ENCODE results near the gene DCXR. TPM values are rescaled to one million over a fixed set of nuclear protein-coding genes. Genes with fewer than 3 reads are reported as not detected.
A peak's percentile ranks its signal among the peaks of the same experiment; 100 is the strongest.

Gene DCXR
- total and polyA plus RNA-seq, 2 of the 4 experiments (the other 2 are of a cell fraction) = 36.6 to 139 TPM

- peak; percentile 35 for ATAC-seq (ENCODE audit: low read depth)
- H2AK9ac ChIP-seq (replicated peaks; ENCODE audit: low read depth, low read length, poor library complexity) = peak overlapping the region; percentile 100
- H3K56ac ChIP-seq (ENCODE audit: extremely low read depth, insufficient read depth, low read length) = no peak overlapping the region
- peaks cover 7% of the 10 kb centered on the region for H3K9me1 ChIP-seq (ENCODE audit: insufficient read depth, low read length)
- H3K9ac ChIP-seq (ENCODE audit: low read depth, low read length) = peak overlapping the region; percentile 65
- H4K20me1 ChIP-seq (ENCODE audit: insufficient read depth, low read length) = peaks cover 7% of the 10 kb centered on the region
- H2AK5ac ChIP-seq (ENCODE audit: low read depth, low read length) = peak overlapping the region; percentile 96
- peak overlapping the region; percentile 71 to 91; a peak in 3 of 4 replicates for H4K8ac ChIP-seq (ENCODE audit: low read depth in 2 of 2, low read length in 2 of 2)
- POLR2A ChIA-PET (ENCODE audit: unreplicated experiment) = interaction anchor here (0.8 kb wide), 1 partner anchor 9 kb away, joined by 3 read pairs; no protein-coding TSS in a partner anchor
- no peaks in the 10 kb centered on the region for H3K9me3 ChIP-seq (ENCODE audit: control insufficient read depth, insufficient read depth, low read length)
- no peak for DNase-seq
- dilution Hi-C loops (cut with HindIII; ENCODE audit: low sequenced_read_pairs, unreplicated experiment) = no loop called here
- WGBS, 2 experiments (ENCODE audit: extremely low coverage in 2 of 2, insufficient read length in 1 of 2) = 11% methylated on average over 42 of the region's 79 CpGs; no CpG with 5 or more reads in 1 of the 2 experiments
- peak overlapping the region; percentile 91 for H3K4me2 ChIP-seq (ENCODE audit: low read depth, low read length)
- H2BK15ac ChIP-seq (ENCODE audit: low read depth, low read length) = no peak overlapping the region
- no peaks in the 10 kb centered on the region for H3K27me3 ChIP-seq (ENCODE audit: control insufficient read depth, insufficient read depth, low read length)
- peak overlapping the region; percentile 63 for H2BK5ac ChIP-seq (ENCODE audit: low read depth, low read length, poor library complexity, severe bottlenecking)
- H3K79me1 ChIP-seq (ENCODE audit: low read depth in 1 of 2, low read length in 2 of 2) = peaks cover 16 to 45% of the 10 kb centered on the region in 2 experiments
- H2AFZ ChIP-seq (replicated peaks; ENCODE audit: low read length, poor library complexity) = peak overlapping the region; percentile 91
- H4K5ac ChIP-seq (ENCODE audit: low read depth, low read length) = peak overlapping the region; percentile 81
- H3K36me3 ChIP-seq (ENCODE audit: control insufficient read depth, insufficient read depth, low read length) = peaks cover 52% of the 10 kb centered on the region
- H3K4ac ChIP-seq (ENCODE audit: low read depth, low read length) = peak overlapping the region; percentile 87
- intact Hi-C loops (cut with micrococcal nuclease) = no loop called here
- CTCF ChIA-PET = no interaction called here
- H3K4me3 ChIP-seq (ENCODE audit: insufficient read depth, low read depth, low read length) = peak overlapping the region; percentile 99
- peak overlapping the region; percentile 71 for H3K14ac ChIP-seq (replicated peaks; ENCODE audit: low read depth, low read length)
- peak overlapping the region; percentile 58 for H3K27ac ChIP-seq (ENCODE audit: insufficient read depth, low read length)
- in situ Hi-C loops (cut with MboI; ENCODE audit: low sequenced_read_pairs) = no loop called here
- no TSS peak for BruUV-seq (replicated peaks)
- TF ChIP-seq CEBPB (IDR thresholded peaks at IDR 0.05; ENCODE audit: low read depth, low read length) (no peak), MXI1 (IDR thresholded peaks at IDR 0.05; ENCODE audit: borderline replicate concordance, low read depth, low read length) (no peak), BHLHE40 (IDR thresholded peaks at IDR 0.05; ENCODE audit: low read depth, low read length) (no peak), POLR2A (IDR thresholded peaks at IDR 0.05; ENCODE audit: low read depth, low read length) (no peak), RAD21 (IDR thresholded peaks at IDR 0.05; ENCODE audit: low read length) (no peak), MAFK (IDR thresholded peaks at IDR 0.05; ENCODE audit: low read depth, low read length) (no peak), FOS (IDR thresholded peaks at IDR 0.05; ENCODE audit: low read depth, low read length) (no peak), NFE2L2 (IDR thresholded peaks at IDR 0.05; ENCODE audit: low read depth, low read length) (no peak)
- TF ChIP-seq, protein P1, sequence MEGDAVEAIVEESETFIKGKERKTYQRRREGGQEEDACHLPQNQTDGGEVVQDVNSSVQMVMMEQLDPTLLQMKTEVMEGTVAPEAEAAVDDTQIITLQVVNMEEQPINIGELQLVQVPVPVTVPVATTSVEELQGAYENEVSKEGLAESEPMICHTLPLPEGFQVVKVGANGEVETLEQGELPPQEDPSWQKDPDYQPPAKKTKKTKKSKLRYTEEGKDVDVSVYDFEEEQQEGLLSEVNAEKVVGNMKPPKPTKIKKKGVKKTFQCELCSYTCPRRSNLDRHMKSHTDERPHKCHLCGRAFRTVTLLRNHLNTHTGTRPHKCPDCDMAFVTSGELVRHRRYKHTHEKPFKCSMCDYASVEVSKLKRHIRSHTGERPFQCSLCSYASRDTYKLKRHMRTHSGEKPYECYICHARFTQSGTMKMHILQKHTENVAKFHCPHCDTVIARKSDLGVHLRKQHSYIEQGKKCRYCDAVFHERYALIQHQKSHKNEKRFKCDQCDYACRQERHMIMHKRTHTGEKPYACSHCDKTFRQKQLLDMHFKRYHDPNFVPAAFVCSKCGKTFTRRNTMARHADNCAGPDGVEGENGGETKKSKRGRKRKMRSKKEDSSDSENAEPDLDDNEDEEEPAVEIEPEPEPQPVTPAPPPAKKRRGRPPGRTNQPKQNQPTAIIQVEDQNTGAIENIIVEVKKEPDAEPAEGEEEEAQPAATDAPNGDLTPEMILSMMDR (conservative IDR thresholded peaks at IDR 0.05; ENCODE audit: low read depth, low read length) = no peak
- peak overlapping the region; percentile 64 for H3K23ac ChIP-seq (ENCODE audit: low read depth, low read length)
- H3K18ac ChIP-seq (ENCODE audit: low read depth, low read length) = no peak overlapping the region; the same call in 1 of the 2 replicates
- peak overlapping the region; percentile 23; the same call in 1 of the 2 replicates for H4K91ac ChIP-seq (ENCODE audit: insufficient read depth, low read depth, low read length)
- no peak overlapping the region for H2BK20ac ChIP-seq (ENCODE audit: low read depth, low read length)
- peaks cover 18% of the 10 kb centered on the region for H3K4me1 ChIP-seq (ENCODE audit: control insufficient read depth, insufficient read depth, low read length)
- no peak overlapping the region; the same call in none of the 2 replicates for H2BK120ac ChIP-seq (ENCODE audit: low read depth, low read length)
These were observed 13.5 kb upstream of the DCXR start for GRCh38 chr17:82050761-82051641.

Measured in IMR-90 (cell line).